OCI-LY7 (cell line): Measurements from ENCODE around the gene PHKA2. TPM values are rescaled to one million over a fixed set of nuclear protein-coding genes. Genes with fewer than 3 reads are reported as not detected.
A peak's percentile ranks its signal among the peaks of the same experiment; 100 is the strongest.

ENCODE experiments used
- Bru-seq: library from RNA; stranded (reverse); fragments of 400-500 nt; gene quantifications from one replicate; lab custom pipeline; 2021; lab: Mats Ljungman, UMichigan
- BruChase-seq, 2 experiments: library from RNA; stranded (reverse); fragments of 400-500 nt; gene quantifications; one replicate each; lab custom pipeline; 2021; lab: Mats Ljungman, UMichigan
- BruUV-seq: library from RNA; stranded (reverse); fragments of 400-500 nt; replicated peaks from 2 replicates; lab custom pipeline; 2021; lab: Mats Ljungman, UMichigan
- CTCF ChIA-PET: fragments of 300-600 bp; sonication (Branson Sonifier 250); formaldehyde crosslinking; loops from one replicate; lab custom pipeline; 2022; ENCODE audit warnings: antibody characterized with exemption; ENCODE audit not compliant: unreplicated experiment; lab: Charles Lee
- POLR2A ChIA-PET: fragments of 300-600 bp; sonication (Branson Sonifier 250); formaldehyde crosslinking; loops from one replicate; lab custom pipeline; 2022; ENCODE audit warnings: antibody characterized with exemption; lab: Charles Lee
- DNase-seq: peaks from one replicate; pipeline ENCODE4 v3.0.0-alpha.2; 2015; ENCODE audit warnings: low spot score
- H2AFZ ChIP-seq: fragments of 200-600 bp; sonication (generic), shearing (Covaris generic); 2 replicates; pipeline ENCODE4 v1.6.1; 2014; ENCODE audit warnings: mild to moderate bottlenecking, antibody characterized with exemption, low read length, moderate library complexity
- H3K27ac ChIP-seq: fragments of 200-600 bp; sonication (generic); 2 replicates; pipeline ENCODE4 v1.5.1; 2014; ENCODE audit warnings: mixed run types, low read depth, mild to moderate bottlenecking, moderate library complexity, low read length, inconsistent platforms; ENCODE audit not compliant: poor library complexity, severe bottlenecking
- H3K36me3 ChIP-seq: fragments of 200-600 bp; sonication (generic); 2 replicates; pipeline ENCODE4 v1.6.1; 2014; ENCODE audit warnings: mild to moderate bottlenecking, antibody characterized with exemption, low read length, moderate library complexity, mixed read lengths; ENCODE audit not compliant: insufficient read depth
- H3K4me1 ChIP-seq: fragments of 200-600 bp; sonication (generic); 2 replicates; pipeline ENCODE4 v1.5.1; 2014; ENCODE audit warnings: mild to moderate bottlenecking, low read length; ENCODE audit not compliant: insufficient read depth, poor library complexity, severe bottlenecking
- H3K4me2 ChIP-seq: fragments of 200-600 bp; sonication (generic); 2 replicates; pipeline ENCODE4 v1.6.1; 2014; ENCODE audit warnings: mild to moderate bottlenecking, low read length
- H3K4me3 ChIP-seq: fragments of 200-600 bp; sonication (generic); 2 replicates; pipeline ENCODE4 v1.5.1; 2014; ENCODE audit warnings: mild to moderate bottlenecking, low read depth, low read length; ENCODE audit not compliant: poor library complexity, severe bottlenecking
- H3K79me2 ChIP-seq: fragments of 200-600 bp; sonication (generic); 2 replicates; pipeline ENCODE4 v1.6.1; 2016; ENCODE audit warnings: low read depth, mild to moderate bottlenecking, low read length, moderate library complexity, mixed read lengths; ENCODE audit not compliant: insufficient read depth
- H3K9me2 ChIP-seq: fragments of 200-600 bp; sonication (generic); 2 replicates; pipeline ENCODE4 v1.6.1; 2016; ENCODE audit warnings: mild to moderate bottlenecking, low read length, mixed read lengths; ENCODE audit not compliant: insufficient read depth
- H3K9me3 ChIP-seq: fragments of 200-600 bp; sonication (generic); 2 replicates; pipeline ENCODE4 v1.6.1; 2014; ENCODE audit warnings: mild to moderate bottlenecking, mixed run types, low read length, mixed read lengths
- H4K20me1 ChIP-seq: fragments of 200-600 bp; sonication (generic); 2 replicates; pipeline ENCODE4 v1.6.1; 2014; ENCODE audit warnings: mild to moderate bottlenecking, antibody characterized with exemption, low read length, moderate library complexity, mixed read lengths; ENCODE audit not compliant: insufficient read depth
- EZH2phosphoT487 ChIP-seq: fragments of 200-600 bp; sonication (generic); IDR thresholded peaks from 2 replicates; pipeline ENCODE4 v1.6.1; 2018; ENCODE audit warnings: low read depth, borderline replicate concordance, mild to moderate bottlenecking, mixed run types, antibody characterized with exemption, low read length, moderate library complexity, mixed read lengths
- intact Hi-C: fragments of 100-400 bp; cut with micrococcal nuclease; formaldehyde crosslinking; loops from one replicate; pipeline ENCODE4 v1.10.0; 2022; ENCODE audit not compliant: unreplicated experiment
- long read RNA-seq: library from polyadenylated mRNA; stranded (forward); transcript quantifications from one replicate; pipeline ENCODE4 v2.0.0, GENCODE V29; 2022
- total RNA-seq, 2 experiments: library from RNA; depleted of rRNA in 1 of 2; stranded (reverse); fragments of >200 nt in 1 of 2; shearing (Covaris generic) in 1 of 2; gene quantifications; 2 replicates each; pipeline ENCODE4 v1.2.3, GENCODE V29; 2014 to 2022
- TF ChIP-seq, protein P1 (sequence below): fragments of 200-600 bp; sonication (generic); conservative IDR thresholded peaks from 2 replicates; pipeline ENCODE4 v1.5.1; 2014; ENCODE audit warnings: mild to moderate bottlenecking, antibody characterized with exemption, low read length, moderate library complexity, mixed read lengths

PHKA2 gene, protein sequence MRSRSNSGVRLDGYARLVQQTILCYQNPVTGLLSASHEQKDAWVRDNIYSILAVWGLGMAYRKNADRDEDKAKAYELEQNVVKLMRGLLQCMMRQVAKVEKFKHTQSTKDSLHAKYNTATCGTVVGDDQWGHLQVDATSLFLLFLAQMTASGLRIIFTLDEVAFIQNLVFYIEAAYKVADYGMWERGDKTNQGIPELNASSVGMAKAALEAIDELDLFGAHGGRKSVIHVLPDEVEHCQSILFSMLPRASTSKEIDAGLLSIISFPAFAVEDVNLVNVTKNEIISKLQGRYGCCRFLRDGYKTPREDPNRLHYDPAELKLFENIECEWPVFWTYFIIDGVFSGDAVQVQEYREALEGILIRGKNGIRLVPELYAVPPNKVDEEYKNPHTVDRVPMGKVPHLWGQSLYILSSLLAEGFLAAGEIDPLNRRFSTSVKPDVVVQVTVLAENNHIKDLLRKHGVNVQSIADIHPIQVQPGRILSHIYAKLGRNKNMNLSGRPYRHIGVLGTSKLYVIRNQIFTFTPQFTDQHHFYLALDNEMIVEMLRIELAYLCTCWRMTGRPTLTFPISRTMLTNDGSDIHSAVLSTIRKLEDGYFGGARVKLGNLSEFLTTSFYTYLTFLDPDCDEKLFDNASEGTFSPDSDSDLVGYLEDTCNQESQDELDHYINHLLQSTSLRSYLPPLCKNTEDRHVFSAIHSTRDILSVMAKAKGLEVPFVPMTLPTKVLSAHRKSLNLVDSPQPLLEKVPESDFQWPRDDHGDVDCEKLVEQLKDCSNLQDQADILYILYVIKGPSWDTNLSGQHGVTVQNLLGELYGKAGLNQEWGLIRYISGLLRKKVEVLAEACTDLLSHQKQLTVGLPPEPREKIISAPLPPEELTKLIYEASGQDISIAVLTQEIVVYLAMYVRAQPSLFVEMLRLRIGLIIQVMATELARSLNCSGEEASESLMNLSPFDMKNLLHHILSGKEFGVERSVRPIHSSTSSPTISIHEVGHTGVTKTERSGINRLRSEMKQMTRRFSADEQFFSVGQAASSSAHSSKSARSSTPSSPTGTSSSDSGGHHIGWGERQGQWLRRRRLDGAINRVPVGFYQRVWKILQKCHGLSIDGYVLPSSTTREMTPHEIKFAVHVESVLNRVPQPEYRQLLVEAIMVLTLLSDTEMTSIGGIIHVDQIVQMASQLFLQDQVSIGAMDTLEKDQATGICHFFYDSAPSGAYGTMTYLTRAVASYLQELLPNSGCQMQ
- total RNA-seq (2014; rRNA removed; shearing (Covaris generic)), result 21.3 and 24.1 TPM in 2 replicates
- 40.1 and 41.4 TPM in 2 replicates for total RNA-seq (2022)
- percentile 61 among the genes with signal in this experiment for Bru-seq, nascent RNA
- percentile 62 among the genes with signal in this experiment for BruChase-seq, experiment 1, labeled RNA remaining after a 6-hour chase
- percentile 62 among the genes with signal in this experiment for BruChase-seq, experiment 2, labeled RNA remaining after a 2-hour chase
- long read RNA-seq, full-length matches to known transcripts, result 10 of 26 reads
- long read RNA-seq, partial matches to known transcripts, result 5 of 26 reads
- long read RNA-seq, other reads (novel, unspliced or antisense), result 11 of 26 reads

GRCh38 chrX:18983666-18984380 lies at the start of gene PHKA2:
Gene PHKA2 (minus strand): TSS chrX:18984114. CDS start chrX:18983932, 182 bp downstream.
- Histone ChIP-seq H3K4me3 (peak within 1 kb of the TSS; percentile 92), H3K4me2 (peak within 1 kb of the TSS; percentile 88), H3K36me3 (no peaks in the 10 kb centered on the region), H3K9me3 (no peaks in the 10 kb centered on the region), H2AFZ (peak within 1 kb of the TSS; percentile 63; the same call in 1 of the 2 replicates), H3K27ac (peak within 1 kb of the TSS; percentile 62), H3K4me1 (peaks cover 3% of the 10 kb centered on the region), H4K20me1 (no peaks in the 10 kb centered on the region), H3K79me2 (peaks cover 26% of the 10 kb centered on the region), H3K9me2 (no peaks in the 10 kb centered on the region)
- POLR2A ChIA-PET, result no interaction called here
- no peak for TF ChIP-seq EZH2phosphoT487
- TF ChIP-seq, protein P1, sequence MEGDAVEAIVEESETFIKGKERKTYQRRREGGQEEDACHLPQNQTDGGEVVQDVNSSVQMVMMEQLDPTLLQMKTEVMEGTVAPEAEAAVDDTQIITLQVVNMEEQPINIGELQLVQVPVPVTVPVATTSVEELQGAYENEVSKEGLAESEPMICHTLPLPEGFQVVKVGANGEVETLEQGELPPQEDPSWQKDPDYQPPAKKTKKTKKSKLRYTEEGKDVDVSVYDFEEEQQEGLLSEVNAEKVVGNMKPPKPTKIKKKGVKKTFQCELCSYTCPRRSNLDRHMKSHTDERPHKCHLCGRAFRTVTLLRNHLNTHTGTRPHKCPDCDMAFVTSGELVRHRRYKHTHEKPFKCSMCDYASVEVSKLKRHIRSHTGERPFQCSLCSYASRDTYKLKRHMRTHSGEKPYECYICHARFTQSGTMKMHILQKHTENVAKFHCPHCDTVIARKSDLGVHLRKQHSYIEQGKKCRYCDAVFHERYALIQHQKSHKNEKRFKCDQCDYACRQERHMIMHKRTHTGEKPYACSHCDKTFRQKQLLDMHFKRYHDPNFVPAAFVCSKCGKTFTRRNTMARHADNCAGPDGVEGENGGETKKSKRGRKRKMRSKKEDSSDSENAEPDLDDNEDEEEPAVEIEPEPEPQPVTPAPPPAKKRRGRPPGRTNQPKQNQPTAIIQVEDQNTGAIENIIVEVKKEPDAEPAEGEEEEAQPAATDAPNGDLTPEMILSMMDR, result no peak
- BruUV-seq, result no TSS peak
- intact Hi-C loops, result loop anchor here (10.0 kb wide), 1 partner anchor 309 kb away; the partner anchor contains the start of gene RS1
- CTCF ChIA-PET, result interaction anchor here (0.6 to 1.0 kb wide), 2 partner anchors 11 to 56 kb away, joined by 3 to 4 read pairs; no protein-coding TSS in a partner anchor
- no peak for DNase-seq

DNA sequence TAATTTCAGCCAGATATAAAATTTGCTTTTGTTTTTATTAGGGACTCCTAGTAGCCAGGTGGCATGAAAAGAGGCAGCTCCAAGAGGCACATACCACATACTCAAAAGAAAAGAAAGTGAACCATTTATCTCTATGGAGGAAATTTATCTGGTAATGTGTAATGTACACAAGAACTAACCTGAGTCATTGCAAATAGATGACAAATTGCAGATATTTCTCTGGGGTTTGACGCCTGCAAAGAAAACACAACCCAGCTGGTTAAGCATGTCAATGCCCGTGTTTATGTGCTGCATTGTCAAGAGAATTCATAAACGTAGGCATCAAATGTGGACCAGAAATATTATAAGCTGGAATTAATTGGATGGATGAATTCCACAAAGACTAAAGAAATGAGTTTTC lies 46.9 kb upstream of the PHKA2 start:
- intact Hi-C loops, result no loop called here
- no peak overlapping the region for H2AFZ ChIP-seq
- TF ChIP-seq, protein P1, result no peak
- H3K36me3 ChIP-seq, result no peaks in the 10 kb centered on the region
- no peaks in the 10 kb centered on the region for H3K4me1 ChIP-seq
- H3K9me3 ChIP-seq, result no peaks in the 10 kb centered on the region
- H3K27ac ChIP-seq, result no peak overlapping the region
- no peaks in the 10 kb centered on the region for H3K9me2 ChIP-seq
- no peak overlapping the region for H3K4me2 ChIP-seq
- no peak overlapping the region for H3K4me3 ChIP-seq
- no TSS peak for BruUV-seq
- H4K20me1 ChIP-seq, result no peaks in the 10 kb centered on the region
- DNase-seq, result no peak
- ChIA-PET POLR2A (interaction anchor here (0.6 kb wide), 1 partner anchor 98 kb away, joined by 4 read pairs; no protein-coding TSS in a partner anchor), CTCF (no interaction called here)
- no peaks in the 10 kb centered on the region for H3K79me2 ChIP-seq
